Mucosa of descending colon (tissue), 3 donors: ENCODE measurements around the gene CD300H. TPM values are rescaled to one million over a fixed set of nuclear protein-coding genes. Genes with fewer than 3 reads are reported as not detected.

Experiments used
- ATAC-seq: fragments of 200-7000 bp; cut with Tn5 transposase; one replicate; pipeline ENCODE4 v1.9.1; 2020; ENCODE audit warnings: mild to moderate bottlenecking, moderate library complexity
- DNase-seq, 3 donors: peaks; one replicate each; pipeline ENCODE4 v3.0.0-alpha.2; 2020
- H3K36me3 ChIP-seq: fragments of 200-600 bp; one replicate; pipeline ENCODE4 v1.8.0; 2021; ENCODE audit warnings: low read depth, mild to moderate bottlenecking
- H3K4me1 ChIP-seq: fragments of 200-600 bp; one replicate; pipeline ENCODE4 v1.8.0; 2021; ENCODE audit warnings: low read depth, mild to moderate bottlenecking
- H3K4me3 ChIP-seq: fragments of 200-600 bp; one replicate; pipeline ENCODE4 v1.8.0; 2021; ENCODE audit warnings: mild to moderate bottlenecking
- H3K9me3 ChIP-seq: fragments of 200-600 bp; one replicate; pipeline ENCODE4 v1.8.0; 2021; ENCODE audit warnings: mild to moderate bottlenecking
- intact Hi-C, 2 donors: fragments of 100-400 bp; cut with DNase I in 1 of 2; cut with micrococcal nuclease in 1 of 2; formaldehyde crosslinking; loops; one replicate each; pipeline versions ENCODE4 v1.11.0 to v1.11.1; 2022; cut with DNase I, micrococcal nuclease
- total RNA-seq, 3 donors: library from RNA; stranded (reverse); fragmentation: NEBNext Ultra II Directional in 2 of 3; extraction: Animal tissue kit (Norgen Biotek cat#: 25700) in 2 of 3; gene quantifications; one replicate each; pipeline versions ENCODE4 v1.2.1 to v1.2.4, GENCODE V29; 2021 to 2023
- TF ChIP-seq, protein P1 (sequence below): fragments of 200-600 bp; IDR thresholded peaks from one replicate; pipeline ENCODE4 v1.8.0; 2022; ENCODE audit warnings: antibody characterized with exemption, mild to moderate bottlenecking
- donor health status: DM: no; HTN: no; CAD: no; lungs with moderate emphysema.
- donor health status: DM: no; HTN: no; CAD: no.
- donor health status: DM: no; HTN: yes; CAD: no.

CD300H gene
- total RNA-seq, 3 donors from 2014 or later = not detected

DNA sequence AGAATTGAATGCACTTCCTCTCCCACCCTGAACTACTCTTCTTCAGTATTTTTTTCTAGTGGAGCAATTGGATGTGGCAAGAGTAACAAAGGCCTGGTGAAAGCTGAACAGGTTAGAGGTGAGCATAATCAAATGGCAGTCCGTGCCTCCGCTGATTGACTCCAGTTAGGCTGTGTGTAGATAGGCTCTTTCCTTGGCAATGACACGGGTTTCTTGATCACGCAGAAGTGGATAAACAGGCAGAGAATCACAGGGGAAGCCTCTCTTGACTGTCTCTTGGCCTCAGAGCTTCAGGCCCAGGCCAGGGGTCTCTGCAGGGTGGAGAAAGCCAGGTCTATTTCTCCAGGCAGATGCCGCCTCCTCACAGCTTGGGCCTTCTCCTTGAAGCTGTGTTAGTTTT is 40.2 kb downstream of the CD300H start:
- Histone ChIP-seq H3K36me3 (no peaks in the 10 kb centered on the region), H3K4me1 (no peaks in the 10 kb centered on the region), H3K9me3 (no peaks in the 10 kb centered on the region), H3K4me3 (no peak overlapping the region)
- intact Hi-C loops = no loop called here
- DNase-seq = no peak
- TF ChIP-seq, protein P1, sequence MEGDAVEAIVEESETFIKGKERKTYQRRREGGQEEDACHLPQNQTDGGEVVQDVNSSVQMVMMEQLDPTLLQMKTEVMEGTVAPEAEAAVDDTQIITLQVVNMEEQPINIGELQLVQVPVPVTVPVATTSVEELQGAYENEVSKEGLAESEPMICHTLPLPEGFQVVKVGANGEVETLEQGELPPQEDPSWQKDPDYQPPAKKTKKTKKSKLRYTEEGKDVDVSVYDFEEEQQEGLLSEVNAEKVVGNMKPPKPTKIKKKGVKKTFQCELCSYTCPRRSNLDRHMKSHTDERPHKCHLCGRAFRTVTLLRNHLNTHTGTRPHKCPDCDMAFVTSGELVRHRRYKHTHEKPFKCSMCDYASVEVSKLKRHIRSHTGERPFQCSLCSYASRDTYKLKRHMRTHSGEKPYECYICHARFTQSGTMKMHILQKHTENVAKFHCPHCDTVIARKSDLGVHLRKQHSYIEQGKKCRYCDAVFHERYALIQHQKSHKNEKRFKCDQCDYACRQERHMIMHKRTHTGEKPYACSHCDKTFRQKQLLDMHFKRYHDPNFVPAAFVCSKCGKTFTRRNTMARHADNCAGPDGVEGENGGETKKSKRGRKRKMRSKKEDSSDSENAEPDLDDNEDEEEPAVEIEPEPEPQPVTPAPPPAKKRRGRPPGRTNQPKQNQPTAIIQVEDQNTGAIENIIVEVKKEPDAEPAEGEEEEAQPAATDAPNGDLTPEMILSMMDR = no peak
- ATAC-seq = no peak

GRCh38 chr17:74526681-74527080 is 40.6 kb downstream of the CD300H start:
- intact Hi-C loops = no loop called here
- H3K4me1 ChIP-seq = no peaks in the 10 kb centered on the region

GRCh38 chr17:74525781-74526288 is 41.5 kb downstream of the CD300H start:
- ATAC-seq (no peak), DNase-seq (no peak)
- intact Hi-C loops = no loop called here
- Histone ChIP-seq H3K36me3 (no peaks in the 10 kb centered on the region), H3K9me3 (no peaks in the 10 kb centered on the region), H3K4me3 (no peak overlapping the region), H3K4me1 (no peaks in the 10 kb centered on the region)
- TF ChIP-seq, protein P1 = no peak

More at GRCh38 chr17:74526681-74527080, 40.6 kb downstream of the CD300H start:
- no peaks in the 10 kb centered on the region for H3K9me3 ChIP-seq
- ATAC-seq = no peak
- no peak for DNase-seq
- H3K4me3 ChIP-seq = no peak overlapping the region
- H3K36me3 ChIP-seq = no peaks in the 10 kb centered on the region
- TF ChIP-seq, protein P1 = no peak

- Histone ChIP-seq H3K4me1 (no peaks in the 10 kb centered on the region), H3K36me3 (no peaks in the 10 kb centered on the region), H3K4me3 (no peak overlapping the region), H3K9me3 (no peaks in the 10 kb centered on the region)
- ATAC-seq (no peak), DNase-seq (no peak)
- intact Hi-C loops = no loop called here
- TF ChIP-seq, protein P1 = no peak
Observed at GRCh38 chr17:74525465-74525725, 41.9 kb downstream of the CD300H start.

GRCh38 chr17:74524653-74525464 is 42.5 kb downstream of the CD300H start:
- H3K4me1 ChIP-seq = no peaks in the 10 kb centered on the region
- DNase-seq (no peak), ATAC-seq (no peak)
- no peaks in the 10 kb centered on the region for H3K9me3 ChIP-seq
- no peaks in the 10 kb centered on the region for H3K36me3 ChIP-seq
- TF ChIP-seq, protein P1 = no peak
- no peak overlapping the region for H3K4me3 ChIP-seq
- intact Hi-C loops = no loop called here
